ENCODE data around the gene TOP2B. TPM values are rescaled to one million over a fixed set of nuclear protein-coding genes. Genes with fewer than 3 reads are reported as not detected.

Gene TOP2B
- total RNA-seq, 1 donor from 2014 or later = 99.5 TPM

DNA sequence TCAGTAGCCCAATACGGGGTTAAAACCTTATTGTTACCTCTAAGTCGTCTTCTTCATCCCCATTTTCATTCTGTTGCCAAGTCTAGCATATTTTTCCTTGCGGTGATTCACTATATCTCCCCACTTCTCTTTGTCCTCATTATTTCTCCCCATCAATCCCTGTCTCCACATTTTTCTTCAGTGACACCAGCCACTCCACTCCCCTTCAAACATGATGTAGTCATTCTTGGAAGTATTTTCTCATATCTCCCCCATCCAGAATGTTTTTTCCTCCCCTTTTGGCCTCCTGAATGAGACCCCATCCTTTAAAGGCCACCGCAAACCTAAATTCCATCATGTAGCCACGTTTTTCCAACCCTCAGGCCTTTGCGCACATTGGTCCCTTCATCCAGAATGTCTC is 105.9 kb downstream of the TOP2B start:
- Mint-ChIP-seq H3K9me3 (ENCODE audit: unreplicated experiment) (no peaks in the 10 kb centered on the region), H3K4me3 (ENCODE audit: unreplicated experiment) (no peak overlapping the region), H3K4me1 (ENCODE audit: unreplicated experiment) (peaks cover 6% of the 10 kb centered on the region), H3K27me3 (ENCODE audit: unreplicated experiment) (no peaks in the 10 kb centered on the region), H3K36me3 (ENCODE audit: unreplicated experiment) (no peaks in the 10 kb centered on the region), H3K27ac (ENCODE audit: unreplicated experiment) (no peak overlapping the region)
- no peak for DNase-seq (ENCODE audit: extremely low spot score, unreplicated experiment)
- TF ChIP-seq, protein P1, sequence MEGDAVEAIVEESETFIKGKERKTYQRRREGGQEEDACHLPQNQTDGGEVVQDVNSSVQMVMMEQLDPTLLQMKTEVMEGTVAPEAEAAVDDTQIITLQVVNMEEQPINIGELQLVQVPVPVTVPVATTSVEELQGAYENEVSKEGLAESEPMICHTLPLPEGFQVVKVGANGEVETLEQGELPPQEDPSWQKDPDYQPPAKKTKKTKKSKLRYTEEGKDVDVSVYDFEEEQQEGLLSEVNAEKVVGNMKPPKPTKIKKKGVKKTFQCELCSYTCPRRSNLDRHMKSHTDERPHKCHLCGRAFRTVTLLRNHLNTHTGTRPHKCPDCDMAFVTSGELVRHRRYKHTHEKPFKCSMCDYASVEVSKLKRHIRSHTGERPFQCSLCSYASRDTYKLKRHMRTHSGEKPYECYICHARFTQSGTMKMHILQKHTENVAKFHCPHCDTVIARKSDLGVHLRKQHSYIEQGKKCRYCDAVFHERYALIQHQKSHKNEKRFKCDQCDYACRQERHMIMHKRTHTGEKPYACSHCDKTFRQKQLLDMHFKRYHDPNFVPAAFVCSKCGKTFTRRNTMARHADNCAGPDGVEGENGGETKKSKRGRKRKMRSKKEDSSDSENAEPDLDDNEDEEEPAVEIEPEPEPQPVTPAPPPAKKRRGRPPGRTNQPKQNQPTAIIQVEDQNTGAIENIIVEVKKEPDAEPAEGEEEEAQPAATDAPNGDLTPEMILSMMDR (IDR thresholded peaks at IDR 0.05) = no peak

DNA sequence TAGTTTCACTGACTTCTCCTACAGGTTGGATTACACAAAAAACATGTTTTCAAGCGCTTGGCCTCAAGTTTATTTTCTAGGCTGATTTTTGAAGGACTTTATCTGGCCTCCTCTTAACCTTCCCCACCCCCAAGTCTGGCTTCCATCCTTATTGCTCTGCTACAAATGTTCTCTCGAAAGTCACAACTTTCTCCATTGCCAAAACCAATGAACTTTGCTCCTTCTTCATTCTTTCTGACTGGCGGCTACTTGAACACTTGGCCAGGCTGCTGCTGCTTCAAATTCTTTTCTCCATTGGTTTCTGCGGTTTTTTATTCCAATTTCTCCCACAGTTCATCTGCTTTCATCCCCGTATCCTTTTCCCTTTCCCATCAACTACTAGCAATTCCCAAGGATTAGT is 106.6 kb downstream of the TOP2B start:
- Mint-ChIP-seq H3K27ac (ENCODE audit: unreplicated experiment) (no peak overlapping the region), H3K4me3 (ENCODE audit: unreplicated experiment) (no peak overlapping the region), H3K4me1 (ENCODE audit: unreplicated experiment) (peaks cover 6% of the 10 kb centered on the region), H3K36me3 (ENCODE audit: unreplicated experiment) (no peaks in the 10 kb centered on the region), H3K27me3 (ENCODE audit: unreplicated experiment) (no peaks in the 10 kb centered on the region), H3K9me3 (ENCODE audit: unreplicated experiment) (no peaks in the 10 kb centered on the region)
- TF ChIP-seq, protein P1 (IDR thresholded peaks at IDR 0.05) = no peak
- no peak for DNase-seq (ENCODE audit: extremely low spot score, unreplicated experiment)

DNA sequence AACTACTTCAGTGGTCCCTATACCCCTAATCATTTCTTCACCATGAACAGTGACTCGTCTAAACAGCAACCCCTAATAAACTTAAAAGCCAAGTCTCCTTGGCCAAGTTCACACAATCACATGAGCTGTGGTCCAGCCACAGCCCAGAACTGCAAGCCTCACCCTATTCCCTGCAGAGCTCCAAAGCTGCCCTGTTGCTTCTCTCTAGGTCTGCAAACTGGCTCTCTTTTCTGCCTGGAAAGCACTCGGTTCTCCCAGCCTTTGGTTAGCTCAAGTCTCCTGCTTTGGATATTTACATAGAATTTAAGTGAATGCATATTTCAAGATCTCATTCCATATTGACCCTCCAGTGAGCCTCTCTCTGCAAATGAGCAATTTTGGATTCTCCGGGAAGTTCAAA is 107.0 kb downstream of the TOP2B start:
- no peaks in the 10 kb centered on the region for H3K9me3 Mint-ChIP-seq (ENCODE audit: unreplicated experiment)
- no peak overlapping the region for H3K27ac Mint-ChIP-seq (ENCODE audit: unreplicated experiment)
- TF ChIP-seq, protein P1 (IDR thresholded peaks at IDR 0.05) = no peak
- H3K4me3 Mint-ChIP-seq (ENCODE audit: unreplicated experiment) = no peak overlapping the region
- H3K27me3 Mint-ChIP-seq (ENCODE audit: unreplicated experiment) = no peaks in the 10 kb centered on the region
- H3K4me1 Mint-ChIP-seq (ENCODE audit: unreplicated experiment) = peaks cover 6% of the 10 kb centered on the region
- H3K36me3 Mint-ChIP-seq (ENCODE audit: unreplicated experiment) = no peaks in the 10 kb centered on the region
- DNase-seq (ENCODE audit: extremely low spot score, unreplicated experiment) = no peak

DNA sequence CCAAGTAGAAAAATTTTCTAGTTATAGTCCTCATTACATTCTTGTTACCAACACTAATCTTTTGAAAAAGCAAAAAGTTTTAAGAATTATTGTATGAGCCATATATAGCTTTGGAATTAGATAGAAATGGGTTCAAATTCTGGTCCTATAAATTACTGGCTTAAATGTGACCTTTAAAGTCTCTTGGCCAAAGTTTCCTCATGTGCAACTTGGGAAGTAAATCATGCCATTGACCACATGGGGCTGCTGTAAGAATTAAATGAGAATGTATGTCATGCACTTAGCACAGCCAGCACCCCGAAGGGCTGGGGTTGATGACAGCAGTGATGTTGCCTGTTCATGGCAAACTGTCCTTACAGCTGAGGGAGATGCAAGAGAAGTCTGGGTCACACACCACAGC is 108.3 kb downstream of the TOP2B start:
- Mint-ChIP-seq H3K4me1 (ENCODE audit: unreplicated experiment) (peaks cover 6% of the 10 kb centered on the region), H3K4me3 (ENCODE audit: unreplicated experiment) (no peak overlapping the region), H3K36me3 (ENCODE audit: unreplicated experiment) (no peaks in the 10 kb centered on the region), H3K27me3 (ENCODE audit: unreplicated experiment) (no peaks in the 10 kb centered on the region), H3K27ac (ENCODE audit: unreplicated experiment) (no peak overlapping the region), H3K9me3 (ENCODE audit: unreplicated experiment) (no peaks in the 10 kb centered on the region)
- no peak for DNase-seq (ENCODE audit: extremely low spot score, unreplicated experiment)
- TF ChIP-seq, protein P1 (IDR thresholded peaks at IDR 0.05) = no peak

DNA sequence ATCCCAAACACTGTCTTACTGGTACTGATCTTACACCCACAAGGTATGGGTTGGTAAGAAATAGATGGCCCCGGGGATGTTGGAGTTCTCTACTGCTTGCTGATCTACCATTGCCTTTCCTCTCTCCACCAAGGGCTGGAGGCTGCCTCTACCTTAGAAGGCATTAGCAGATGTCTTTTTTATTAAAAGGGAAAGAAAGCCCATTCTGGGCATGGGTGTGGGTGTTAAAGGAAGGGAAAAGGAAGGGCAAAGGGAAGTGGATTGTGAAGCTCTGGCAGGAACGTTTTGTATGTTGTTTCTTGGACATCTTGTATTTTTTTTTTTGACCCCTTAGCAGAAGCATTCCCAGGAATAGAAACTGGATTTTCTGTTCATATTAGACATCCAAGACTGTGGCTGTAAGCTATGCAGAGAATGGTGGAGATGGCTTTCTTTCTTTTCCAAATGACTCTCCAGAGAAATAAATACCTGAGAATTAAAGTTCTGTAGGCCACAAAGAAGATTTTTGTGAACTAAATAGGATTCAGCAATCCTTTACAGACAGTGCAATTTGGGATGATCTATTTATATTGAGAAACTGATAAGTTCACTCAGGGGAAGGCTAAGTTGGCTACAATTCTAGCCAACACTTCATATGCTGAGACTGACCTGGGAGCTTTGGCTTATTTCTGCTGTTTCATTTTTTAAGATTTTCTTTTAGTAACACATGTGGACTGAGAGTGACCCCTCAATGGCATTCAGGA is 108.8 kb downstream of the TOP2B start:
- Mint-ChIP-seq H3K4me3 (ENCODE audit: unreplicated experiment) (no peak overlapping the region), H3K36me3 (ENCODE audit: unreplicated experiment) (no peaks in the 10 kb centered on the region), H3K27me3 (ENCODE audit: unreplicated experiment) (no peaks in the 10 kb centered on the region), H3K9me3 (ENCODE audit: unreplicated experiment) (no peaks in the 10 kb centered on the region), H3K27ac (ENCODE audit: unreplicated experiment) (no peak overlapping the region), H3K4me1 (ENCODE audit: unreplicated experiment) (peaks cover 6% of the 10 kb centered on the region)
- TF ChIP-seq, protein P1 (IDR thresholded peaks at IDR 0.05) = no peak
- DNase-seq (ENCODE audit: extremely low spot score, unreplicated experiment) = no peak
